Astrocyte (in vitro differentiated cells and primary cell): ENCODE results near the gene TRIO.

Experiments used
- EZH2 ChIP-seq: IDR thresholded peaks from 2 replicates; pipeline ENCODE4 v1.6.1; 2012; ENCODE audit warnings: mild to moderate bottlenecking, low read length, inconsistent platforms; ENCODE audit not compliant: insufficient read depth
- TF ChIP-seq, protein P1 (sequence below): IDR thresholded peaks from 2 replicates; pipeline ENCODE4 v1.5.1; 2011; ENCODE audit warnings: low read depth, mild to moderate bottlenecking, inconsistent platforms, low read length, moderate library complexity; ENCODE audit not compliant: insufficient read depth

DNA sequence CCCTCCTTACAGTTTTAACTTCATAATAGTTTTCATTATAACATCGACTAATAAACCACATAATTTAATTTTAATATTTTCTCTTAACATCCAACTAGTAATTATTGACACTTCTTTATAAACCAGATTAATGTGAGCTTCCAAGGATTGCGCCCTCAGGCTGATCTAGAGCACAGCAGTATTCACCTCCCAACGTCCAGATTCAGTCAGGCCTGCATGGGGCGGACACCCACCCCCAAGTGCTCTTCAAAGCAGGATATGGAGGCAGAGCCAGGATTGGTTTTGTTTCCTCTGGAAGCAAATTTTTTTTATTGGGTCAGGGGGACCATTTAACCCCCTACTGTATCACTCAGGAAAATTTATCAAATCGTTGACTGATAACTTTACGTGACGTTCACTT, 215.4 kb downstream of the TRIO start:
- TF ChIP-seq, protein P1, sequence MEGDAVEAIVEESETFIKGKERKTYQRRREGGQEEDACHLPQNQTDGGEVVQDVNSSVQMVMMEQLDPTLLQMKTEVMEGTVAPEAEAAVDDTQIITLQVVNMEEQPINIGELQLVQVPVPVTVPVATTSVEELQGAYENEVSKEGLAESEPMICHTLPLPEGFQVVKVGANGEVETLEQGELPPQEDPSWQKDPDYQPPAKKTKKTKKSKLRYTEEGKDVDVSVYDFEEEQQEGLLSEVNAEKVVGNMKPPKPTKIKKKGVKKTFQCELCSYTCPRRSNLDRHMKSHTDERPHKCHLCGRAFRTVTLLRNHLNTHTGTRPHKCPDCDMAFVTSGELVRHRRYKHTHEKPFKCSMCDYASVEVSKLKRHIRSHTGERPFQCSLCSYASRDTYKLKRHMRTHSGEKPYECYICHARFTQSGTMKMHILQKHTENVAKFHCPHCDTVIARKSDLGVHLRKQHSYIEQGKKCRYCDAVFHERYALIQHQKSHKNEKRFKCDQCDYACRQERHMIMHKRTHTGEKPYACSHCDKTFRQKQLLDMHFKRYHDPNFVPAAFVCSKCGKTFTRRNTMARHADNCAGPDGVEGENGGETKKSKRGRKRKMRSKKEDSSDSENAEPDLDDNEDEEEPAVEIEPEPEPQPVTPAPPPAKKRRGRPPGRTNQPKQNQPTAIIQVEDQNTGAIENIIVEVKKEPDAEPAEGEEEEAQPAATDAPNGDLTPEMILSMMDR: no peak
- no peak for TF ChIP-seq EZH2
